Left kidney (tissue), 2 donors: ENCODE measurements around the gene ZBTB8B. TPM values are rescaled to one million over a fixed set of nuclear protein-coding genes. Genes with fewer than 3 reads are reported as not detected.

Experiments
- DNase-seq: peaks from one replicate; pipeline ENCODE4 v3.0.0-alpha.2; 2013
- polyA plus RNA-seq: library from polyadenylated mRNA; unstranded; fragments of 120-200 nt; gene quantifications from one replicate; pipeline ENCODE4 v1.2.1, GENCODE V29; 2013; ENCODE audit not compliant: insufficient read length

Gene ZBTB8B
- polyA plus RNA-seq, 1 donor = 2.3 TPM

DNA sequence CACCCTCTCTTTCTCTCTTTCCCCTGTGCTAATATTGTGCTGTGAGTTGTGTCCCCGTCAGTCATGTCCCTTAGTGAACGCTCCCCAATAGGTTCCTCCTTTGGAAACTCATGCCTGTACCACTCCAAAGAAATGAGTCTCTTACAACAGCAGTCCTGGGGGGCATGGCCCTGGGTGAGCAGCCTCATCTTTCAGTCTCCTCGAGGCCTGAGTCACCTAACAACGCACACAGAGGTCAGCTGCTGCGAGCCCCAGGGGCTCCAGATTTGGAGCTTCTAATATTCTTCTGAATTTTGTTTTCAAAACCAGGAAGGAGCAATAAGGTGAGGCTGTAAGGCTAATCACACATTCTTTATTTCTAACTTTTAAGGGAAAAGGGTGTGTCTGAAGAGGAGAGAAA, 43.9 kb downstream of the ZBTB8B start:
- no peak for DNase-seq

DNA sequence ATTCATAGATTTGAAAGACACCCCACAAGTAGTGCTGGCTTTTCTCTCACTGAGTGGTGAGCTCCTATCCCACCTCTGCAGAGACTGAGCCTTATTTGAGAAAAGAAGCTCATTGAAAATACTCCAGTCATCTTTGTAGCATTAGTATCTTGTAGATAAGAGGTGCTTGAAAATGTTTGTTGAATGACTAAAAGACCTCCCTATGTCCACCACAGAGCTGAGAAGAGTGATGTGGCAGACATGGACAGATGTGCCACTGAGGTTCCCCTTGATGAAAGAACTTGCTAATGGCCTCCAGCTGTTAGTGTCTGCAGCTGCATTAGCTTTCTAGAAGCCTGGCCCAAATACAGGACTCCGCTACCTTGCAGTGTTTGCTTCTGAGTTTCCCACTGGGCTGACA, 45.1 kb downstream of the ZBTB8B start:
- no peak for DNase-seq

Other genes with a start within 250 kb of the ZBTB8B start
- gene TMEM234, start 242.7 kb upstream of the ZBTB8B start, polyA plus RNA-seq = 30.7 TPM
- 174 TPM for gene EIF3I, start 242.7 kb upstream of the ZBTB8B start, polyA plus RNA-seq
- 5.8 TPM for gene FAM167B, start 217.8 kb upstream of the ZBTB8B start, polyA plus RNA-seq
- gene LCK, start 213.8 kb upstream of the ZBTB8B start, polyA plus RNA-seq = 5.2 TPM
- gene HDAC1, start 173.0 kb upstream of the ZBTB8B start, polyA plus RNA-seq = 216 TPM
- gene MARCKSL1, start 128.8 kb upstream of the ZBTB8B start, polyA plus RNA-seq = 388 TPM
- gene FAM229A, start 102.6 kb upstream of the ZBTB8B start, polyA plus RNA-seq = 7.8 TPM
- gene TSSK3, start 102.5 kb upstream of the ZBTB8B start, polyA plus RNA-seq = 7.4 TPM
- gene BSDC1, start 70.6 kb upstream of the ZBTB8B start, polyA plus RNA-seq = 61.7 TPM
- gene ZBTB8A, start 74.4 kb downstream of the ZBTB8B start, polyA plus RNA-seq = 21.9 TPM
- 47.5 TPM for gene ZBTB8OS, start 185.5 kb downstream of the ZBTB8B start, polyA plus RNA-seq
- 379 TPM for gene RBBP4, start 186.1 kb downstream of the ZBTB8B start, polyA plus RNA-seq
- 1.2 TPM for gene SYNC, start 237.7 kb downstream of the ZBTB8B start, polyA plus RNA-seq